ENCODE measurements around the gene CIT.

Gene CIT

GRCh38 chr12:119652665-119653064 is 224.5 kb downstream of the CIT start:
- no peaks in the 10 kb centered on the region for H3K9me3 ChIP-seq (ENCODE audit: low read length)
- no peaks in the 10 kb centered on the region for H3K27me3 ChIP-seq (ENCODE audit: insufficient read depth, low read length)
- no peak overlapping the region for H3K4me3 ChIP-seq (ENCODE audit: low read length)
- no peaks in the 10 kb centered on the region for H3K36me3 ChIP-seq (ENCODE audit: insufficient read depth, low read length)
- H3K4me1 ChIP-seq (ENCODE audit: insufficient read depth, low read length) = no peaks in the 10 kb centered on the region
- no peak overlapping the region for H2AFZ ChIP-seq (ENCODE audit: low read depth, low read length)

- Histone ChIP-seq H3K4me3 (ENCODE audit: low read length) (no peak overlapping the region), H3K27me3 (ENCODE audit: insufficient read depth, low read length) (no peaks in the 10 kb centered on the region), H3K9me3 (ENCODE audit: low read length) (no peaks in the 10 kb centered on the region), H3K36me3 (ENCODE audit: insufficient read depth, low read length) (no peaks in the 10 kb centered on the region), H3K4me1 (ENCODE audit: insufficient read depth, low read length) (no peaks in the 10 kb centered on the region), H2AFZ (ENCODE audit: low read depth, low read length) (no peak overlapping the region)
These were observed 227.8 kb downstream of the CIT start for GRCh38 chr12:119649202-119649808.

GRCh38 chr12:119645535-119646059 is 231.5 kb downstream of the CIT start:
- Histone ChIP-seq H3K27me3 (ENCODE audit: insufficient read depth, low read length) (no peaks in the 10 kb centered on the region), H3K9me3 (ENCODE audit: low read length) (no peaks in the 10 kb centered on the region), H3K36me3 (ENCODE audit: insufficient read depth, low read length) (no peaks in the 10 kb centered on the region), H3K4me3 (ENCODE audit: low read length) (no peak overlapping the region), H3K4me1 (ENCODE audit: insufficient read depth, low read length) (no peaks in the 10 kb centered on the region), H2AFZ (ENCODE audit: low read depth, low read length) (no peak overlapping the region)

GRCh38 chr12:119644930-119645329 is 232.2 kb downstream of the CIT start:
- Histone ChIP-seq H3K4me1 (ENCODE audit: insufficient read depth, low read length) (no peaks in the 10 kb centered on the region), H3K4me3 (ENCODE audit: low read length) (no peak overlapping the region), H3K27me3 (ENCODE audit: insufficient read depth, low read length) (no peaks in the 10 kb centered on the region), H2AFZ (ENCODE audit: low read depth, low read length) (no peak overlapping the region), H3K36me3 (ENCODE audit: insufficient read depth, low read length) (no peaks in the 10 kb centered on the region), H3K9me3 (ENCODE audit: low read length) (no peaks in the 10 kb centered on the region)

GRCh38 chr12:119642986-119643385 is 234.1 kb downstream of the CIT start:
- Histone ChIP-seq H3K4me3 (ENCODE audit: low read length) (no peak overlapping the region), H3K27me3 (ENCODE audit: insufficient read depth, low read length) (no peaks in the 10 kb centered on the region), H3K9me3 (ENCODE audit: low read length) (no peaks in the 10 kb centered on the region)

More at GRCh38 chr12:119642986-119643385, 234.1 kb downstream of the CIT start:
- Histone ChIP-seq H3K36me3 (ENCODE audit: insufficient read depth, low read length) (no peaks in the 10 kb centered on the region), H3K4me1 (ENCODE audit: insufficient read depth, low read length) (no peaks in the 10 kb centered on the region), H2AFZ (ENCODE audit: low read depth, low read length) (no peak overlapping the region)
